ENCODE results near the gene AFG1L. TPM values are rescaled to one million over a fixed set of nuclear protein-coding genes. Genes with fewer than 3 reads are reported as not detected.

AFG1L gene
- total RNA-seq, 1 experiment from 2014 or later = 4.9 TPM

DNA sequence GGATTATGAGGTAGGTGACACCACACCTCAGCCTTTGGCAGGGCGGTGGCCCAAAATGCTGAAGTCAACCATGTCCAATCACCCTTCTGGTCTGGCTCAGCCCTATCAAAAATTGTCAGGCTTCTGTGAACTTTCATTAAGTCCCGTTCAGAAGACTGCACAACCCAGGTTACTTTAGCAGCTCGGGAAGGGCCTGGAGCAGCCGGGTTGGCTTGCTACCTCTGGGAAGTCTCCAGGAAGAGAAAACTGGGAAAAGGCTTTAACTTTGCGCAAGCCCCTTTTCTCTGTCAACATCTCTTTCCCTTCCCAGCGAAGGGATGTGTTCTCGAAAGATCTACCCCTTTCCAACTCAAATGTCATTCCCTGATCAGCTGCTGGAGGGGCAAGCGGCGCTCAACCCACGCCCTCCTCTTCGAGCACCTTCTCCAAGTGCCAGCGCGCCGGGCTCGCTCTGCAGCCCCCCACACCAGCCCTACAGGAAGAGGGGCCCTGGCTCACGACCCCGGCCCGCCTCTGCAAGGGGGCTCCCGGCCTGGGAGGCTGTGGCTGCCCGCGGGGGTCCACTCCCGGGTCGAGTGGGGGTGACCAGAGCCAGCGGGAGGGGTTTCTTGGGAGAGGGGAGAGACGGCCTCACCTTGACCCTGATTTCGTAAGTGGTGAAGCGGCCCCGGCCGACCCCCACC lies 34.6 kb upstream of the AFG1L start:
- H3K27me3 ChIP-seq (ENCODE audit: insufficient read depth, low read length) = no peaks in the 10 kb centered on the region
- H3K27ac ChIP-seq (ENCODE audit: low read depth, low read length) = peak overlapping the region; percentile 53
- DNase-seq (ENCODE audit: low read depth, low spot score) = peak; percentile 16
- peak overlapping the region; percentile 89 to 93 for H3K4me3 ChIP-seq (replicated peaks in 1 of 2; ENCODE audit: low read depth in 1 of 2, low read length in 2 of 2)
- no TSS peak for BruUV-seq (replicated peaks)
- no peaks in the 10 kb centered on the region; a peak in 1 of 4 replicates for H3K36me3 ChIP-seq (ENCODE audit: control insufficient read depth in 1 of 2, insufficient read depth in 2 of 2, low read length in 2 of 2)
- ChIA-PET POLR2A (interaction anchor here (0.7 to 1.9 kb wide), 5 partner anchors 9 to 35 kb away, joined by 3 to 6 read pairs (median 4); partner anchors contain the start of gene AFG1L), RAD21 (ENCODE audit: low non-redundant PET in 1 of 2, low total read pairs in 2 of 2, uncharacterized antibody in 2 of 2, unreplicated experiment in 2 of 2) (no interaction called here), CTCF (interaction anchor here (1.2 kb wide), 1 partner anchor 22 kb away, joined by 3 read pairs; no protein-coding TSS in a partner anchor)
- no peak for TF ChIP-seq YY1 (IDR thresholded peaks at IDR 0.05; ENCODE audit: extremely low read depth, insufficient replicate concordance, low read depth, low read length)
- TF ChIP-seq, protein P1, sequence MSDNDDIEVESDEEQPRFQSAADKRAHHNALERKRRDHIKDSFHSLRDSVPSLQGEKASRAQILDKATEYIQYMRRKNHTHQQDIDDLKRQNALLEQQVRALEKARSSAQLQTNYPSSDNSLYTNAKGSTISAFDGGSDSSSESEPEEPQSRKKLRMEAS (IDR thresholded peaks at IDR 0.05) = no peak
- no peak for TF ChIP-seq SP1 (IDR thresholded peaks at IDR 0.05; ENCODE audit: low read depth)
- H3K9me3 ChIP-seq (ENCODE audit: control insufficient read depth in 1 of 2, insufficient read depth in 1 of 2, low read depth in 1 of 2, low read length in 2 of 2) = no peaks in the 10 kb centered on the region
- no peaks in the 10 kb centered on the region for H3K9me2 ChIP-seq (ENCODE audit: insufficient read depth)
- intact Hi-C loops (cut with micrococcal nuclease) = loop anchor here (2.0 to 10.0 kb wide), 2 partner anchors 35 to 145 kb away; partner anchors contain the start of gene AFG1L
- ATAC-seq = peak; percentile 12; the same call in 1 of the 2 replicates
- peak overlapping the region; percentile 82 for H3K9ac ChIP-seq (ENCODE audit: low read length)
- peaks cover 0 to 19% of the 10 kb centered on the region in 2 experiments; a peak in 3 of 4 replicates for H3K4me1 ChIP-seq (ENCODE audit: control insufficient read depth in 1 of 2, insufficient read depth in 2 of 2, low read length in 2 of 2)
- peak overlapping the region; percentile 27 for H2AFZ ChIP-seq (ENCODE audit: low read depth, low read length, poor library complexity, severe bottlenecking)
- peaks cover 58% of the 10 kb centered on the region for H3K79me2 ChIP-seq (ENCODE audit: insufficient read depth, low read length)
- H4K20me1 ChIP-seq (ENCODE audit: insufficient read depth) = no peaks in the 10 kb centered on the region
- peak overlapping the region; percentile 100 for H3K4me2 ChIP-seq (ENCODE audit: low read length)

DNA sequence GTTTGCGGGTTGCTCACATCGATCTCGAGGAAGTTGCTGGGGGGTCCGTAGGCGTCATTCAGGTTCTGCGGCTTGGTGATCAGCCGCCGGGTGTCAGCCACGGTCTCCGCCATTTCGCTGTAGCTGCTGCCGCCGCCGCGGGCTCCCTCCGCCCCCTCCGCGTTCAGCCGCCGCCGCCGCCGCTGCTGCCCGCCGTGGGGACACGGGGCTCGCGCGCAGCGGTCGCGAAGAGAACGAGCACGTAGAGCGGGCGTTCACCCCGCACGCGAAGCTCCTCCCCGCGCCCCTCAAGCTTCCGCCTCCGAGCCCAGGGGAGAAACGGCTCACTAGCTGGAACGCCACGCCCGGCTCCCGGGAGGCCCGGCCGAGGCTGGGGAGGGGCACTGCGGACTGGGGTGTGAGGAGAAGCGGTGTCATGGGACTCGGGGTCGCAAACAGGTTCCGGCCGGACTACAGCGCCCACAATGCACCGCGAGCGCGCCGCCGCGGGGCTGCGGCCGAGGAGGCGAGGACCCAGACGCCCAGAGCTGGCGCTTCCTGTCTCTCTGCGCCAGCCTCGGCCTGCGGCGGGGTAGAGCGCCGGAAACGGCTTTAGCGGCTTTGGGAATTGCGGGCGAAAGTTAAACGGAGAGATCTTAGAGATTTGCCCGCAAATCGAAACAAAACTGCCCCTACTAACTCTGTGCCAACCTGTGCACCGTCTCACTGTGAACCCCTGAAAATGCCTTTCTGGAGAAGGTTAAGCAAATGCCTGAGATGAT lies 33.9 kb upstream of the AFG1L start, which contains the start of gene SNX3:
Gene SNX3 (minus strand): TSS at position 232 of the 761 bp plus-strand sequence. CDS start 119 bp downstream, at position 113.
- ChIA-PET CTCF (interaction anchor here (0.6 to 1.2 kb wide), 4 partner anchors 22 to 1913 kb away, joined by 3 to 4 read pairs (median 3); no protein-coding TSS in a partner anchor), POLR2A (interaction anchor here (0.7 to 1.9 kb wide), 5 partner anchors 10 to 34 kb away, joined by 3 to 6 read pairs (median 4); partner anchors contain the start of gene AFG1L)
- intact Hi-C loops (cut with micrococcal nuclease) = loop anchor here (2.0 to 10.0 kb wide), 2 partner anchors 34 to 146 kb away; partner anchors contain the start of gene AFG1L
- TF ChIP-seq, protein P2, sequence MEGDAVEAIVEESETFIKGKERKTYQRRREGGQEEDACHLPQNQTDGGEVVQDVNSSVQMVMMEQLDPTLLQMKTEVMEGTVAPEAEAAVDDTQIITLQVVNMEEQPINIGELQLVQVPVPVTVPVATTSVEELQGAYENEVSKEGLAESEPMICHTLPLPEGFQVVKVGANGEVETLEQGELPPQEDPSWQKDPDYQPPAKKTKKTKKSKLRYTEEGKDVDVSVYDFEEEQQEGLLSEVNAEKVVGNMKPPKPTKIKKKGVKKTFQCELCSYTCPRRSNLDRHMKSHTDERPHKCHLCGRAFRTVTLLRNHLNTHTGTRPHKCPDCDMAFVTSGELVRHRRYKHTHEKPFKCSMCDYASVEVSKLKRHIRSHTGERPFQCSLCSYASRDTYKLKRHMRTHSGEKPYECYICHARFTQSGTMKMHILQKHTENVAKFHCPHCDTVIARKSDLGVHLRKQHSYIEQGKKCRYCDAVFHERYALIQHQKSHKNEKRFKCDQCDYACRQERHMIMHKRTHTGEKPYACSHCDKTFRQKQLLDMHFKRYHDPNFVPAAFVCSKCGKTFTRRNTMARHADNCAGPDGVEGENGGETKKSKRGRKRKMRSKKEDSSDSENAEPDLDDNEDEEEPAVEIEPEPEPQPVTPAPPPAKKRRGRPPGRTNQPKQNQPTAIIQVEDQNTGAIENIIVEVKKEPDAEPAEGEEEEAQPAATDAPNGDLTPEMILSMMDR (IDR thresholded peaks at IDR 0.05 in 2 of 3, conservative IDR thresholded peaks at IDR 0.05 in 1 of 3; ENCODE audit: borderline replicate concordance in 1 of 3, insufficient read depth in 1 of 3, low read depth in 2 of 3, low read length in 2 of 3) = no peak
- TF ChIP-seq JUND (IDR thresholded peaks at IDR 0.05) (no peak), TCF7L2 (IDR thresholded peaks at IDR 0.05; ENCODE audit: borderline replicate concordance, extremely low read depth, insufficient read depth, insufficient read length) (peak; percentile 46), SIN3A (IDR thresholded peaks at IDR 0.05; ENCODE audit: low read depth) (peak; percentile 74), SRF (IDR thresholded peaks at IDR 0.05; ENCODE audit: low read depth) (no peak; the same call in 1 of the 2 replicates), POLR2A (IDR thresholded peaks at IDR 0.05; ENCODE audit: borderline replicate concordance, extremely low read depth, insufficient read depth, insufficient read length) (peak; percentile 81)
- TF ChIP-seq, protein P1 (IDR thresholded peaks at IDR 0.05) = peak; percentile 87

More for the DNA sequence above, 33.9 kb upstream of the AFG1L start, which contains the start of gene SNX3:
- peak; percentile 89 for DNase-seq (ENCODE audit: low read depth, low spot score)
- H3K79me2 ChIP-seq (ENCODE audit: insufficient read depth, low read length) = peaks cover 51% of the 10 kb centered on the region
- peak within 1 kb of the TSS; percentile 89 to 93 for H3K4me3 ChIP-seq (replicated peaks in 1 of 2; ENCODE audit: low read depth in 1 of 2, low read length in 2 of 2)
- peak within 1 kb of the TSS; percentile 97 for H2AFZ ChIP-seq (ENCODE audit: low read depth, low read length, poor library complexity, severe bottlenecking)
- peak; percentile 95 for ATAC-seq
- no peaks in the 10 kb centered on the region for H3K27me3 ChIP-seq (ENCODE audit: insufficient read depth, low read length)
- peaks cover 0 to 19% of the 10 kb centered on the region in 2 experiments; a peak in 3 of 4 replicates for H3K4me1 ChIP-seq (ENCODE audit: control insufficient read depth in 1 of 2, insufficient read depth in 2 of 2, low read length in 2 of 2)
- peak within 1 kb of the TSS; percentile 82 for H3K9ac ChIP-seq (ENCODE audit: low read length)
- no peaks in the 10 kb centered on the region for H3K9me2 ChIP-seq (ENCODE audit: insufficient read depth)
- BruUV-seq (replicated peaks) = no TSS peak
- no peaks in the 10 kb centered on the region for H4K20me1 ChIP-seq (ENCODE audit: insufficient read depth)
- H3K27ac ChIP-seq (ENCODE audit: low read depth, low read length) = peak within 1 kb of the TSS; percentile 53
- H3K4me2 ChIP-seq (ENCODE audit: low read length) = peak within 1 kb of the TSS; percentile 100
- no peaks in the 10 kb centered on the region for H3K9me3 ChIP-seq (ENCODE audit: control insufficient read depth in 1 of 2, insufficient read depth in 1 of 2, low read depth in 1 of 2, low read length in 2 of 2)
- RAD21 ChIA-PET (ENCODE audit: low non-redundant PET in 1 of 2, low total read pairs in 2 of 2, uncharacterized antibody in 2 of 2, unreplicated experiment in 2 of 2) = no interaction called here
- no peaks in the 10 kb centered on the region; a peak in 1 of 4 replicates for H3K36me3 ChIP-seq (ENCODE audit: control insufficient read depth in 1 of 2, insufficient read depth in 2 of 2, low read length in 2 of 2)

Data from HCT116 (cell line).